Stimulated activated CD8-positive, alpha-beta memory T cell treated with anti-CD3 and anti-CD28 coated beads, Interleukin-15, amount 100 ng/mL, for 24 hours (primary cell): ENCODE measurements around the gene HMGXB3.

Experiments
- DNase-seq: peaks from one replicate; pipeline ENCODE4 v3.0.0-alpha.2; 2020; ENCODE audit warnings: low read depth

Gene HMGXB3

DNA sequence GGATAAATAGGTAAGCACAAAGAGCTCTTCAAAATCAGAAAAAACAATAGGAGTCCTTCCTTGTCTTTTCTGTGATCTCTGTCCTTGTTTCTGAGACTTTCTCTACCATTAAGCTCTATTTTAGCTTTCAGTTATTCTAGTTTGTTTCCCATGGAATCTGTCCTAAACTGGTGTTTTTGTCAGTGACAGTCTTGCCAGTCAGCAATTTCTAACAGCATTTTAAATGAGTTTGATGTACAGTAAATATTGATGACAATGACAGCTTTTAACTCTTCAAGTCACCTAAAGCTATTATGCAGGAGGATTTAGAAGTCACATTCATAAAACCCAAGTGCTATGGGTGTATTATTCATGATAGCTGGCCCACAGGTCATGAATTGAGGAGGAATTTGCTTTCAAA lies 18.0 kb upstream of the HMGXB3 start:
- DNase-seq: no peak

DNA sequence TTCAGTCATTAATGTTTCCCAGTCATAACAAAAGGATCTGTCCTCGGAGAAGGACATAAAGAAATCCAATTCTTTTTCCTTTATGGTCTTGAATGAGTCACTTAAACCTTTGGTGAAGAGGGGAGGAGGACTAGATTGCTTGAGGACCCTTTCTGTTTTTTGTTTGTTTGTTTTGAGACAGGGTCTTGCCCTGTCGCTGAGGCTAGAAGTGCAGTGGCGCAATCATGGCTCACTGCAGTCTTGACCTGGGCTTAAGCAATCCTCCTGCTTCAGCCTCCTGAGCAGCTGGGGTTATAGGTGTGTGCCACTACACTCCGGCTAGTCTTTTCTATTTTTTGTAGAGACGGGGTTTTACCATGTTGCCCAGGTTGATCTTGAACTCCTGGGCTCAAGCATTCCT lies 12.4 kb upstream of the HMGXB3 start:
- no peak for DNase-seq

DNA sequence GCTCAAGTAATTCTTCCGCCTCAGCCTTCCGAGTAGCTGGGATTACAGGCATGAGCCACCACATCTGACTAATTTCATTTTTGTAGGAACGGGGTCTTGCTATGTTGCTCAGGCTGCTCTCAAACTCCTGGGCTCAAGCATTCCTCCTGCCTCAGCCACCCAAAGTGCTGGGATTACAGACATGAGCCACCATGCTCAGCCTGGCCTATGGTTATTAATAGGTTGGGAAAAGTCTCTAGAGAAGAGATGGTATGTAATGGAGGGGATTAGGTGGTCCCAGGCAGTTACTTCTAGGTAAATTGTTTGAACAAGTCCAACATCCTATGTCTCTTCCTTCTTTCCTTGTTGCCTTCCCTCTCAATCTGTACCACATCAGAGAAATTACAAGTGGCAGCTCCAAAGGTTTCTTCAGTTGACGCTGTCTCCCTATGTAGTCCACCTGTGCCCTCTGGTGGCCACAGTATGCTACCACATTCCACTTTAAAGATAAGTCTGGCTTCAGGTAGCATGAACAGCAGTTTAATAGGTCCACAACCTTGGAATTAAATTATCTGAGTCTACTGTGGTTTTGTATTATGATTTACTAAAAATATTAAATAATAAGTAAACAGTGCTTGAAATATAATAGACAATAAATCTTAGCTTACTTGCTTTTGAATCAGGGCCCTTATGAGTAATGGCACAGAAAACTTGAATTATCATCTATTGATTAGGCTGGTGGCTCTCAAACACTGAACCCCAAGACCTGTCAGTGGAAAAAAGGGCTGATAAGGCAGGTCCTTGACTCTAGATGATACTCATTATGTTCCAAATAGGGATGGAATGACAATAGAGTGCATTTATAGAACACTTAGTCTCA lies 9.8 kb upstream of the HMGXB3 start:
- DNase-seq: peak; percentile 29

DNA sequence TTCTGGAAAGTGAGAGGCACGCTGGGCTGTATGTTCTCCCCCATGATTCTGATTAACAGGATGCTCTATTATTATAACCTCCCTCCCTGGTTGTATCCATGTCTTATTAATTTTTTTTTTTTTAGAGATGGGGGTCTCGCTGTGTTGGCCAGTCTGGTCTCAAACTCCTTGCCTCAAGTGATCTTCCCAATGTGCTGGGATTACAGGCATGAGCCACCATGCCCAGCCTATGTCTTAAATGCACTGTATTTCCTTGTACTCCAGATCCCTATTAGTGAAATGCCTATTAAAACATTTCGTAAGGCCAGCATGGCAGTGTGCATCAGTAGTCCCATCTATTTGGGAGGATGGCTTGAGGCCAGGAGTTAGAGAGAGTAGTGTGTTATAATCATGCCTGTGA lies 7.1 kb upstream of the HMGXB3 start:
- DNase-seq: no peak

DNA sequence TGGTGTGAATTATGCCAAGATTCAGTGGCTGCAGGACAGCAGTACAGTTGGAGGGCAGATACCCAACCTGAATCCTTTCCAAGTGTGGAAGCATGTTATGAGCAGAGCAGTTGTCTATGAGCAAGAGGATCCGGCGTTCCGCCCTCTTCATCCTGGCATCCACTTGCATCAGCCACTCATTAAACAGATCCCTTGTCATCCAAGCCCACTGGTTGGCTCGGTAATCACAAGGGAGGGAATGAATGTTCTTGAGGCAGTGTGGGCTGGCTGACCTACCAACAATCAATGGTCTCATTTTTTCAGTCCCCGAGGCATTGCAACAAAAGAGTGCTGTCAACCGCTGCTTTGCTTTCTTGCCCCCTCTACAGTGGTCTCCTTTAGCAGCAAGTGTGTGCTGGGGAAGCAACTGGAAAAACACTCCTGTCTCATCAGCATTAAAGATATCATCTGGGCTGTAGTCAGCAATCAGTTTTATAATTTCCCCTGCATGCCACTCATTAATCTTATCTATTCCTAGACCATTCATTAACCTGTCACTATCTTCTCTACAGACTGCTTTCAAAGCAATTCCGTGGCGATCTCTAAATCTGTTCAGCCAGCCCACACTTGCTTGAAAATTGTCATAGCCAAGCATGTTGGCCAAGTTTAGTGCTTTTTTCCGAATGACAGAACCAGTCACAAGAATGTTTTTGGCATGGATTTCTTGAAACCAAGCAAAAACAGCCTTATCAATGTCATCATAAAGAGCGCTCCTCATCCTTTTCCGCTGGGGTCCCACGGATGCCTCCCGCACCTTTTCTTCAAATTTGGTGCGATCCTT lies 4.9 kb upstream of the HMGXB3 start:
- DNase-seq: no peak

DNA sequence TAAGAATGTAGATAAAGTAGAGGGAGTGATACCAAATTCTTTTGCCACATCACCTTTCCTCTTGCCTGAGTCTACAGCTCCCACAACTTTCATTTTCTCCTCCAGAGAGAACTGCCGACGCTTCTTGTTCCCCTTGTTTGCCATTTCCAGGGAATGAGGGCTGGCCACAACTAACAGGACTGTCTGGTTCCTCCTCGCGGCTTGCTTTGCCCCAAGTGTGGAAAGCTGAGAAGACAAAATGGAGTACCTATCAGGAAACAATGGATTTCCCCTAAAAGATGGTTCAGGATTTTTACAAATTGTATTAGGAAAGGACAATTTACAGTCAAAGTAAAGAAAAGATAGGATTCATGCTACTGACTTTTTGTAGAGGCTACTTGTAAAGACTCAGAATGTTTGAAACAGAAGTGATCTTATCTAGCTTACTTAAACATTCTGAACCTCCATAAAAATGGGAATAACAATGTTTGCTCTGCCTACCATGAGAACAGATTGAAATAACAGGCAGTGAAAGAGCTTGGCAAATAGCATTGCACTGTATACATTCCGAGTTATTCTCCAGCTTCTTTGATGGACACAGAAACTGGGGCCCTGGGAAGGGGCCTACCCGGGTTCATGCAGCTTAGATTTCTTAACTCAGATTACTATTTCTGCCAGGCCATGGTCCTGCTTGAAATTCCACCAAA lies 4.2 kb upstream of the HMGXB3 start:
- DNase-seq: no peak

DNA sequence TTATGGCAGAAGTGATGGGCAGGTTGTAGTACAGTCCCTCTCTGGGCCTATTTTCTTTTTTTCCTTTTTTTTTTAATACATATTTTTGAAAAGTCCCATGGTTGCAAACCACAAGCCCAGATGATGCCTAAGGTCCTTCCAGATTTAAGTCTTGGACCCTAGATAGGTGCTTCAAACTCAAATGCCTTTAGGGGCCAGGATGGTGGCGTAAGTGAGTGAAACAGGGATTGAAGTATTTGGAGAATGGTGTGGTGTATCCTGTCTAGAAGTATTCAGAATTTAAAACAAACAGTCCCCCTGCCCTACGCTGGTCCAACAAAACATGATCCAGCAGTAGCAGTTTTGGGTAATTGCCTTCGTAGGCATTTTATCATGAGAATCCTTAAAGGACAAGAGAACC lies 2.3 kb upstream of the HMGXB3 start:
- DNase-seq: no peak

DNA sequence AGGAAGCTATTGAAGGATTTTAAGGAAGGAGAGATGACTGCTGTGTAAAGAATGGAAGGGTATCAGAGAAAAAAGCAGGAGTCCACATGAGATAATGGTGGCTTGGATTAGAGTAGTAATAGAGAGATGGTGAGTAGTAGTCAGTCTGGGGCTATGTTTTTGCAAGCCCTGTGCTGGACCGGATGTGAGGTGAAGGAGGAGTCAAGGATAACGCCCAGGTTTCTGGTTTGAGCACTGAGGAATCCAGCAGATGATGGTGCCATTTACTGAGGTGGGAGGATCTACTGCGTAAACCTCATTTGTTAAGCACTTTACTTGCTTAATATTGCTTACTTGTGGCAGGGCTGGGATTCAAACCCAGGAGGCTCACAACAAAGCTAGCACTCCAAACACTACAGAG lies 1.2 kb upstream of the HMGXB3 start:
- DNase-seq: no peak

DNA sequence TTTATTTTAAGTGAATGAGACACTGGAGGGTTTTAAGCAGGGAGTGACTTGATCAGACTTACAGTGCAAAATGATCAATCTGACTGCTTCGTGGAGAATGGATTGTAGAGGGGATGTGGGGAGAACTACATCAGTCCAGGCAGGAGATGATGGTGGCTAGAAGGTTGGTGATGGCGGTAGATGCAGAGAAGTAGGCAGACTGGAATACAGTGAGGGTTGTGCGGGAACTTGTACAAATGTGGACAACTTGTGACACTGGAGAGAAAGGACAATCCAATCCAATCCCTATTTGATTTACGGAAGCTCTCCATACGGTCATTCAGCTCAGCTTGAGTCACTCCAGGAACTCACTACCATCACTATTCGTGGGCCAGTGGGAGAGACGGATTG lies 678 bp upstream of the HMGXB3 start:
- no peak for DNase-seq

DNA sequence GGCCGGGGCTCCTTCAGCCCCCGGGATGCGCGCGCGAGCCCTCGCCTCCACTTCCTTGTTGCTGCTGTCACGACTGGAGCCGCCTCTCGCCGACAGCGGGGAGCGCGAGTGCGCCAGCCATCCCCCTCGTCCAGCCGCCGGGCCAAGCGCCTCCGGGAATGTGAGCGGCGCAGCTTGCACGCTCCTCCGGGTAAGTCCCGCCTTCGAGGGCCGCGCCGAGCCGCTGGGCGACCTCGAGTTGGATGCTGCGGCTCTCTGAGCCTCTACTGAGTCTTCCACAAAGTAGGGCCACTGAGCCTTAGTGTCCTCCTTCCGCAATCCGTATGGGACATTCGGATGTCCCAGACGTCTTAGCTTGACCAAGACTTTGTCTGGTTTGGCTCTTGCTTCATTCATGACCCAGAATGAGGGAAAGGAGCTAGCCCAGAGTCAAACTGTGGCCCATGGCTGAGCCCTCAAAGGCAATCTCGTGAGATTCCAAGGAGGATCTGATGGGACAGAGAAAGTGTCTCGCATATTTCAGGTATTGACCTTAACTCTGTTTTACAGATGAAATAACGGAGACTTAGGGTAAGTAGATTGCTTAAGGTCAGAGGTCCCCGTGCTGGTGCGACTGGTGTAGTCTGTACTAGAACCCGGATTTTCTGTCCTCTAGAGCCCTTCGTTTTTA lies 586 bp downstream of the HMGXB3 start:
- no peak for DNase-seq

DNA sequence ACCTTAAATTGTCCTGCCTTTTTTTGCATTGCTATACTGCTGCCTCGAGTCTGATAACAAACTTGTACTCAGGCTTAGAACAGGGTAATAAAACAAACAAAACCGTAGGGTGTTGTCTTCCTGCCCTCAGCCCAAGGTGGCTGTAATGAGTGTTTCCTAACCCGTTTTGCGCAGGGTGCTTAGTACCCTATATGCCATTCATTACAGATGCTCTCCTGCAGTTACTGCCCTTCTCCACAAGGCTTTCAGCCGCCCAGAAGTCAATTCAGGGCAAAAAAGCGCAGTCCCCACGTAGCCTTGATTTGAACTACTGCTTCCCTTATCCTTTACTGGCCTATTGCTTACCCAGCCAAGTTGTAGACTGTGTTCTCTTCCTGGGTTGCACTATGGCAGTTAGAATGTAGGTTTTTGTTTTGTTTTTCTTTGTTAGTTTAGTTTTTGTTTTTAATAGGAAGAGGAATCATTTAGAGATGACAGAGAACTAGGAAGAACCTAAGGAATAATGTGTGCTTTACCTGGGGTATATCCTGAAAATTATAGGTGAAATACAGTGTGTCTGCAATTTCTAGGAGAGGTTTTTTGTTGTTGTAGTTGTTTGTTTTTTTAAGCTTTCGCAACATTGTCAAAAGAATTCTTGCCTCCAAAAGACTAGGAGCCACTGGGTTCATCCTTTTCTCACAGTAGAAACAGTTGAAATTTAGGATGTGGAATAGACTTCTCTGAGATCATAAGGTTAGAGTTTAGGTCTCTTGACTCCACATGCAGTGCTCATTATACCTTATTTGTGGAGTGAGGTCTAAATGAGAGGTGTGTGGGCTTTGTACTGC lies 1.3 kb downstream of the HMGXB3 start:
- no peak for DNase-seq

DNA sequence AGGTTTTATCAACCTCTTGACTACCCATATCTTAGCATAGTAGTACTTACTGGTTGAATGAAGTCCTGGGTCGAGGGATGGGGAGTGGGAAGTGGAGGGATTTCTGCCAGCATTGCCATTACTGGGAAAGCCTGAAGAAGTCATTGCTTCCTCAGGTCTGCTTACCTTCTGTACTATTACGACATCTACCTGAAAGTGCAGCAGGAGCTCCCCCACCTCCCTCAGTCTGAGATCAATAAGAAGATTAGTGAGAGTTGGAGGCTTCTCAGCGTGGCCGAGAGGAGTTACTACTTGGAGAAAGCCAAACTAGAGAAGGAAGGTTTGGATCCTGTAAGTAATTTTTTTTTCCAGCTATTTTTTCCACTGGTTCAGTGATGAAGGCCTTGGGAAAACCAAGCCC lies 5.8 kb downstream of the HMGXB3 start:
- no peak for DNase-seq

DNA sequence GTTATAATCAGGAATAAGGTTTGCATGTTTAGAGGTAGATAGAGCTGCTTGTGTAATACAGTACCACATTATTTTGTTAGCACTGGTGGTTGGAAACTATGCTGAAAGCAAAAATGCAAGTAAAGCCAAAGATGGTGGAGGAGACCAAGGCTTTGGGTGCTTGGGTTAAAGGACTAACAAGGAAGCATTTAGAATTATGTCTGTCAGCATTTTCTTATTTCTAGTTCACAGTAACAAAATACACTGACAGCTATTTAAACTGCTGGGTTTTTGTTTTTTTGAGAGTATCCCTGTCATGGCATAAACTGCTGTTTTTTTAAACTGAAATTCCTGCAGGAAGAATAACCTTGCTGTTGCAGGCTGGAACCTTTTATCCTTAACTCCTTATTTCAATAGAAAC lies 6.5 kb downstream of the HMGXB3 start:
- DNase-seq: no peak

DNA sequence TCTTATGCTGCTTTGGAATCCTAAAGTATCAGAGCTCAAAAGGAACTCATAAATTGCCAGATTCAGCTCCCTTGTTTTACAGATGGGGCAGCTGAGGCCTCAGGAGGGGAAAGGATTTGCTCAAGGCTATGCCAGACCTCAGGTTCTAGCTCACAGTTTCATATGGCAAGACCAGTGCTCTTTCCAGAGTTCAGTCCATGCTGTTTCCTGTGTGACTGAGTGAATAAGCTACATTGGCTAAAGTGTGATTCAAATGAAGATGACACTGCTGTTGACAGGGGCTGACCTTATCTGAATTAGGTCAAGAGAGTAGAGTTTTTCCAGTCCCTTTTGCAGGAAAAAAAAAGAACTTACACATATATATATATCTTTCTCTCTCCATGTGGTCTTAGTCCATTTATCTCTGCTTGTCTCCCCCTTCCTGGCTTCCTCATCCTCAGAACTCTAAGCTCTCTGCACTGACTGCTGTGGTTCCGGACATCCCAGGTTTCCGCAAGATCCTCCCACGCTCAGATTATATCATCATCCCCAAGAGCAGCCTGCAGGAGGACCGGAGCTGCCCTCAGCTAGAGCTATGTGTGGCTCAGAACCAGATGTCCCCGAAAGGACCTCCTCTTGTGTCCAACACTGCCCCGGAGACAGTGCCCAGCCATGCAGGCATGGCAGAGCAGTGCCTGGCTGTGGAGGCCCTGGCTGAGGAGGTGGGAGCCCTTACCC lies 9.3 kb downstream of the HMGXB3 start:
- no peak for DNase-seq

DNA sequence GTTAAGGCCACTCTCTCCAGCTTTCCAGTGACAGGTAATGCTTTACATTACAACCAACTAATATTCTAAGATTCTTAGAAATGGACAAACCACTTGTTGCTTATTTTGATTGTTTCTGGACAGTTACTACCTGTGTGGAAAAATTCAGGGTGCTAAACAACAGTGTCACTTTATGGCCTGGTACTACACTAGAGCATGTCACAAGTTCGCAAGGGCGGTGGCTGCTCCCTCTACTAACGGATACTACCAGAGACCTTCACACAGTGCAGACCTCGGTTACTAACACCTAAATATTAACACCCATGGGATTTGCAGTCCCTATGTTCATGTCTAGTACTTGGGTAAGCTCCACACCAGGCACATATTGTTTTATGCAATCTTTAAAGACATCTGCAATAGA lies 13.4 kb downstream of the HMGXB3 start:
- DNase-seq: no peak

DNA sequence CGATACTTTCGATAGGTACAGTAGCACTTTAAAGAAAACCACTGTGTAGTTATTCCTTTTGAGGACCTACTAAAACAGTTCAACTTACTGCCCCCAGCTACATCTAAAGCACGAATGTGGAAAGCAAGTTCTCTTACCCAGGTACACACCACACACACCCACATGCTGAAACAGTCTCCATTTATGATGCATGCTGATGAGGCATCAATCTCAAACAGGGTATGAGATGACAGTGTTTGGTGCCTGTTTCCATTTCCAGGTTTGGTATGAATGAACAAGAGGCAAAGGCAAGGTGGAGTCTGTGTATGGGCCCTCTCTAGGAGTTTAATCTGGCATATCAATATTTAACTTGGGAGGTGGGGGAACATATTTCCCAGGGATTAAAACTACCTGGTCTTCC lies 13.9 kb downstream of the HMGXB3 start:
- DNase-seq: no peak

DNA sequence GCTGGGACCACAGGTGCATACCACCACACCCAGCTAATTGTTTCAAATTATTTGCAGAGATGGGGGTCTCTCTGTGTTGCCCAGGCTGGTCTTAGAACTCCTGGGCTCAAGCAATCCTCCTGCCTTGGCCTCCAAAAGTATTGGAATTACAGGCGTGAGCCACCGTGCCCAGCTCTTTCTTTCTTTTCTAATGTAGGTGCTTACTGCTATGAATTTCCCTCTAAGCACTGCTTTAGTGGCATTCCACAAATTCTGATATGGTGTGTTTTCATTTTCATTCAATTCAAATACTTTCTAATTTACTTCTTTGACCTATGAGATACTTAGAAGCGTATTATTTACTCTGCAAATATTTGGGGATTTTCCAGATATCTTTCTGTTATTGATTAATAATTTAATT lies 14.9 kb downstream of the HMGXB3 start:
- no peak for DNase-seq

DNA sequence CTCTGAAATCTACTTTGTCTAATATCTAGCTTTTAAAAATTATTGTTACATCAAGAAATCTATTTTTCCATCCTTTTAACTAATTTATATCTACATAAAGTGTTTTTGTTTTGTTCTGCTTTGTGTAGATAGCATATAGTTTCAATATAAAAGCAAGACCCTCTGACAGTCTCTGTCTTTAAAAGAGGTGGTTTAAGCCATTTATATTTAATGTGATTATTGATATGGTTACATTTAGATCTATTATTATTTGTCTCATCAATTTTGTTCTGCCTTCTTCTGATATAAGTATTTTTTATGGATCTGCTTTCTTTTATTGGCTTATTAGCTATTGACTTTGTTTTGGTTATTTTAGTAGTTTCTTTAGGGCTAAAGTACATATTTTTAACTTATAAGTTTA lies 16.0 kb downstream of the HMGXB3 start:
- DNase-seq: no peak

DNA sequence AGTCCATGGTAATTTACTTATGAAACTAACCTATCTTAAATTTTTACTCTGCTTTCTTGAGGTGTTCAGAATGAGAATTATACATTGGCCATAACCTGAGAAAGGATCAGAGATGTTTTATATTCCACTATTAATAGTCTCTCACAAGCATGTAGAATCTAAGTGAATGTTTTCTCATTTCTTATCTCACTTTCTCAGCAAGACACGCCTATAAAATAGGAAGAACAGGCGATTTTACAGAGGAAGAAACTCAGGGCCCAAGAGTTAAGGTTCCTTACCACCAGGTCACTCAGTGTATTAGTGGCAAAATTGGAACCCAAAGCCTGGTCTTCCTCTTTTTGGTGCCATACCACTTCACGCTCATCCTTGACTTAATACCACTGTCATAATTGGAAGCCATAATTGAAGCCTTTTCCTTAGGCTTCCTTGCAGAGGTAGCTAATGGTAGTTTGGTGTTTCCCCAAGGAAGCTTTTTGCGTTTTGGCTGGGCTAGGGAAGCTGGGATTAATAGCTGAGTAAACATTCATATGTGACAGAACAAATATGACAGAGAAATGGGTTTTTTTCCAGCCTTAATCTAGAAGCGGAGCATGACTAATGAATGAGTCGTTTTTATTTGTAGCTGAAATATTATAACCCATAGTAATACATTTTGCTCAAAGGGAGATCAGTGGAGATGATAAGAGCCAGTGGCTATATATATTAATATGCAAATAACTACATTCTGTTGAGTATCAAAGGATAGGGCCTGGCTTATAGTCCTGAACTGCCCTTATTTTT lies 16.9 kb downstream of the HMGXB3 start:
- no peak for DNase-seq

DNA sequence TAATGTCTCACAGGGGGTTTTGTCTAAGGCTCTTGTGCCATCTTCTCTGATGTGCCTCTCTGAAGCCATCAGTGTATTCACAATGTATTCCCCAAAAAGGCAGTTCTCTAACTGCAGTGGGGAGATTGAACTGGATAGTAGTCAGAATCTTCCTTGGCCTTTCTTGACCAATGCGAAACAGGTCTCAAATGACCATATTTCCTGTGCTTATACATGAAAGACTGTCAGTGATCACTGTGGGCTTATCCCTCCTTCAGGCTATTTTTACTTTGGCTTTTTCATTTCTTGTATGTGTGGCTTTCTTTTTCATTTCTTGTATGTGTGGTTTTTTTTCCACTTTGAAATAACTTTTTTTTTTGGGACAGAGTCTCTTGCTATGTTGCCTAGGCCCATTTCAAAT lies 19.7 kb downstream of the HMGXB3 start:
- no peak for DNase-seq
